Nephron progenitor cell (in vitro differentiated cells): ENCODE measurements around the gene KRTAP29-1.

Experiments
- DNase-seq: peaks from one replicate; pipeline ENCODE4 v3.0.0; 2021
- H3K27ac Mint-ChIP-seq: 2 replicates; pipeline ENCODE4 v1.8.0; 2021; ENCODE audit warnings: mild to moderate bottlenecking, moderate library complexity, mixed read lengths
- H3K27me3 Mint-ChIP-seq: 2 replicates; pipeline ENCODE4 v1.8.0; 2021; ENCODE audit warnings: mild to moderate bottlenecking, low read depth, mixed read lengths; ENCODE audit not compliant: poor library complexity
- H3K36me3 Mint-ChIP-seq: 2 replicates; pipeline ENCODE4 v1.8.0; 2021; ENCODE audit warnings: low read depth, mixed read lengths
- H3K4me1 Mint-ChIP-seq: 2 replicates; pipeline ENCODE4 v1.8.0; 2021; ENCODE audit warnings: mixed read lengths
- H3K4me3 Mint-ChIP-seq: 2 replicates; pipeline ENCODE4 v1.8.0; 2021; ENCODE audit warnings: mild to moderate bottlenecking, moderate library complexity, mixed read lengths
- H3K9me3 Mint-ChIP-seq: 2 replicates; pipeline ENCODE4 v1.8.0; 2021; ENCODE audit warnings: mild to moderate bottlenecking, moderate library complexity, mixed read lengths
- CTCF ChIP-seq: fragments of 200-600 bp; sonication (generic); IDR thresholded peaks from 2 replicates; pipeline ENCODE4 v1.5.0; 2021; ENCODE audit warnings: antibody characterized with exemption

KRTAP29-1 gene

GRCh38 chr17:41343029-41343428 lies 40.4 kb upstream of the KRTAP29-1 start:
- Mint-ChIP-seq H3K9me3 (peaks cover 18% of the 10 kb centered on the region), H3K4me1 (peaks cover 18% of the 10 kb centered on the region)

GRCh38 chr17:41340934-41341861 lies 38.5 kb upstream of the KRTAP29-1 start:
- Mint-ChIP-seq H3K27ac (no peak overlapping the region), H3K36me3 (peaks cover 5% of the 10 kb centered on the region), H3K27me3 (peaks cover 5% of the 10 kb centered on the region), H3K4me3 (no peak overlapping the region), H3K4me1 (peaks cover 18% of the 10 kb centered on the region), H3K9me3 (peaks cover 18% of the 10 kb centered on the region)
- TF ChIP-seq CTCF: no peak
- DNase-seq: no peak

More at GRCh38 chr17:41343029-41343428, 40.4 kb upstream of the KRTAP29-1 start:
- H3K4me3 Mint-ChIP-seq: no peak overlapping the region
- peak overlapping the region; percentile 19 for H3K27ac Mint-ChIP-seq
- H3K36me3 Mint-ChIP-seq: peaks cover 5% of the 10 kb centered on the region
- no peak for DNase-seq
- peaks cover 6% of the 10 kb centered on the region for H3K27me3 Mint-ChIP-seq
- no peak for TF ChIP-seq CTCF

- Mint-ChIP-seq H3K36me3 (peaks cover 5% of the 10 kb centered on the region), H3K27ac (no peak overlapping the region), H3K4me3 (no peak overlapping the region), H3K27me3 (peaks cover 2% of the 10 kb centered on the region), H3K4me1 (peaks cover 18% of the 10 kb centered on the region), H3K9me3 (peaks cover 18% of the 10 kb centered on the region)
- TF ChIP-seq CTCF: no peak
- no peak for DNase-seq
Observed at GRCh38 chr17:41340494-41340893, 37.8 kb upstream of the KRTAP29-1 start.

GRCh38 chr17:41339571-41340172 lies 37.0 kb upstream of the KRTAP29-1 start:
- Mint-ChIP-seq H3K4me1 (peaks cover 18% of the 10 kb centered on the region), H3K9me3 (peaks cover 18% of the 10 kb centered on the region), H3K27ac (no peak overlapping the region), H3K27me3 (peaks cover 2% of the 10 kb centered on the region), H3K36me3 (peaks cover 5% of the 10 kb centered on the region), H3K4me3 (no peak overlapping the region)
- DNase-seq: no peak
- no peak for TF ChIP-seq CTCF

GRCh38 chr17:41338961-41339485 lies 36.4 kb upstream of the KRTAP29-1 start:
- Mint-ChIP-seq H3K9me3 (peaks cover 18% of the 10 kb centered on the region), H3K27me3 (peaks cover 2% of the 10 kb centered on the region), H3K4me3 (no peak overlapping the region), H3K27ac (no peak overlapping the region), H3K36me3 (peaks cover 5% of the 10 kb centered on the region), H3K4me1 (peaks cover 22% of the 10 kb centered on the region)
- DNase-seq: no peak
- TF ChIP-seq CTCF: no peak
